Endometrium (tissue), 2 donors: ENCODE measurements around the gene SEC22A.

Experiments
- FAIRE-seq: peaks from 2 replicates; lab custom pipeline; 2012; peaks lifted over from hg19 to GRCh38; lab: Jason Lieb, UNC
- donor health status: control.
- donor health status: control.

Gene SEC22A

DNA sequence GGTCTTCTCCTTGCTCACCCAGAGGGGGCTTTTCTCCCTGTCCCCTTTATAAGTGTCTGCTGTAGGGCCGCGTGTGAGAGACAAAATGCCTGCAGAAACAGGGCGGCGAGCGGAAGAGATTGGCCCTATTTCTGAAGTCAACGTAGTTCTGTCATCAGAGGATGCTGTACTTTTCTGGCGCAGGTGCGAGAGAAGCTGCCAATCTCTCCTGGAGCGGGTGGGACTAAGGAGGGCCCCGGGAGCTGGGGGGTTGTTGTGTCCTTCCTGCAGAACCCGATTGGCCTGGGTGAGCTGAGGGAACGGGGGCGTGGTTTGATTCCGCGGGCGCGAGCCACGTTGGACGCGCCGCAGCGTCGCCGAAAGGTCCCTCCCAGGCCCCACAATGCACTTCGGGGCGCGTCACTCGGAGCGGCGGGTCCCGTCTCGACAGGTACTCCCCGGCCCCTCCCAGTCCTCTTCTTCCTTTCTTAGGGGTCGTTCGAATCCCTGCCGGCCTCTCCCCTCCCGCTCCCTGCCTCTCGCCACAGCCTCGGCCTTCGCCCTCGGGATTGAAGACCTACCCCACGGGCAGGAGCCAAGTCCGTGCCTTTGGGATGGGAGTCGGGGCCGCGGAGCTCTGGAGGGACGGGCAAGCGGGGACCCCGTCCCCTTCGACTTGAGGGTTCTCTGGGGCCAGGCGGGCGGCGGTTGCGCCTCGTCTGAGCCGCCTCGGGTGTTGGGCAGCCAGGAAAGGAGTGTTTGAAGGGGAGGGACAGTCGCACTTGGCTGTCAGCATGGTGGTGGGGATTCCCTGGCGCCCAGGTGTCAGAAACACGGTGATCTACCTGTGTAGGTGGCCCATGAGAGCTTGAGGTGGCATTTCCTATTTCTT, at the start of gene SEC22A:
Gene SEC22A, plus strand, starts transcription at position 387 of the 871 bp plus-strand sequence. CDS start 7,275 bp downstream, outside the sequence.
- FAIRE-seq: peak; percentile 92

DNA sequence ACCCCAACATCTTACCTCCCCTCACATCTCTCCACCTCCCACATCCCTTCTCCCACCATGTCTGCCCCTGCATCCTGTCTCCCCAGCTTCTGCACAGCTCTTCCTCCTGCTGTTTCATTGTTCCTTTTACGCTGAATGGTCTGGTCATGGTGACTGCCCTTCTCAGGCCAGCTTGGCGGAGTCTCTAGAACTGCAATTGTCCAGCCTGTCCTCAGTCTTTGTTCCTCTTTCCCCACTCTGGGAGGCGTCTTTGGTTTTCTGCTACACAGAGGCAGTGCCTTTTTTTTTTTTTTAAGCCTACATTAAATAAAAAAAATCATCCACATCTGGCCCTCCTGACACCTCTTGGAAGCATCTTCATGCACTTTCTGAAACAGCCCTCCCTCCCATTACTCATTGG, 49.1 kb upstream of the SEC22A start:
- no peak for FAIRE-seq

DNA sequence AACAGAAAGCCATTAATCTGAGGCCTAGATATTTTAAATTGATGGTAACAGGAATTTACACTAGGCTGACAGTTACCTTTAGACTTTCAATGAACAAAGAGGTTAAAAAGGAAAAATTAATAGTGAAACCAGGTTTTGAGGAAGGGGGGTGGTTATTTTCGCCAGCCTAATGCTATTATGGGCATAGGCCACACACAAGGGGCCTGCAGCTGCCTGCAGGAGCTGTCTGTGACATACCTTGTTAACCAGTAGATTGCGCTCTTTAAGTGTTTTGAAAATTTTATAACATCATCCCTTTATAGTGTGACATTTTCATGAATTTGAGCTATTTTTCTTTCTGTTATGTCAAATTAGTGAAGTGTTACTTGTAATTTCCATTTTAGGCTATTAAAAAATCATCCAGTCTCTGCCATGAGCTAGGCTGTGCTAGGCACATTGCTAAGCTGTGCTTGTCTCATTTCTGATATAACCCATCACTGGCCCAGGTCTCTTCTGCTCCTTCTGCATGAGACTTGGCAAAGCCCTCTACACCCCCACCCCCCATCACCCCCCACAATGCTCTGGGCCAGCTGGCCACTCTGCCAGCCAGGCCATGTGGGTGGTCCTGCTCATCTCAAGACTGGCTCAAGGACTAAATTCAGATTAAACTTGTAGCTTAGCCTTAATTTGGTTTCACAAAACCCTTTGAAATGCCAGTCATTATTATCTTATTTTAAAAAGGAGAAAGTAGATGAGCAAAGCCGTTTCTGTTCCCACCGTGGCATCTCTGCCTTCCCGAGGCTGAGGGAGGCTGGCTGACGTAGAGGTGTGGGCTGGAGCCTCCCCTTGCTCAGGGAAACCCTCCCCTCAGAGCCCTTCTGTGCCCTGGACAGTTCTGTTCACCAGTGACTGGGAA, 48.4 kb upstream of the SEC22A start:
- FAIRE-seq: no peak

DNA sequence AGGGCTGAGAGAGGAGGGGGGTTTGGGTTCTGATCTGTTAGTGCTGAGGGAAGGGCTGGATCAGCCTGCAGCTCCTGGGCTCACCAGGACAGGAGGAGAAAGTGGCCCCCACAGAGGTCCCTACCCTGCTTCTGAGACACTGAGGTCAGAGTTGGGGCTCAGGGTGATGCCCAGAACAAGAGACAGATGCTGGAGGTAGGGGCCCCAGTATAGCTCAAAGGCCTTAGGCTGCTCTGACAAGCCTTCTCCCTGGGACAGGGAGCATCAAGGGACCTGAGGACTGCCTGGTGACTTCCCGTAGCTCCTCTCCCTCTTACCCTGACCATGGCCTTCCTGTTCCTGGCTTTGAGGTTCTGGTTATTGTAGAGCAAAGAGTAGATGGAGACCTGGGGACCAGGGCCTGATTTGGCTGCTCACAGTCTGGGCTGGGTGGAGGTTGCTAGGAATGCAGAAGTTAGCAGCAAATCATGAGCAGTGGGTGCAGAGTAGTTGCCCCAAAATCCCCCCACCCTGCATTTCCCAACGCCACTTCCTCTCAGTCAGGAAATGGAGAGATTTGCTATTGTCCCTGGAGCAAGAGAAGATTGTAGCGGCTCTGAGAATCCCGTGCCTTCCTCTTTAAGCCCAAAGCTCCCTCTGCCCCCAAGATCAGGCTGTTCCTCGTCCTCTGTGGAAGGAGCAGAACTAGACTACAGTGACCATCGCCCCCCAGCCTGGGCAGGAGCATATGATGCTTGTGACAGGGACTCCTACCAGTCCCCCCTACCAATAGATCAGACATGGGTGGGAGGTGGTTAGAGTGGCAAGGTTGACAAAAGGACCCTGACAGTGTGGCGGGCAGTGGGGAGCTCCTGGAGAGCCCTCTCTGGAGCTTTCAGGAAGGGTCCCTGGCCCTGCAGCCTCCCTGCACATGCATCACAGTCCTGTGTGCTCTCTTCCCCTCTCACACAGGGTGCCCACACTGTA, 47.4 kb upstream of the SEC22A start:
- no peak for FAIRE-seq

- no peak for FAIRE-seq
Measured at GRCh38 chr3:123155471-123156011, 46.2 kb upstream of the SEC22A start.

DNA sequence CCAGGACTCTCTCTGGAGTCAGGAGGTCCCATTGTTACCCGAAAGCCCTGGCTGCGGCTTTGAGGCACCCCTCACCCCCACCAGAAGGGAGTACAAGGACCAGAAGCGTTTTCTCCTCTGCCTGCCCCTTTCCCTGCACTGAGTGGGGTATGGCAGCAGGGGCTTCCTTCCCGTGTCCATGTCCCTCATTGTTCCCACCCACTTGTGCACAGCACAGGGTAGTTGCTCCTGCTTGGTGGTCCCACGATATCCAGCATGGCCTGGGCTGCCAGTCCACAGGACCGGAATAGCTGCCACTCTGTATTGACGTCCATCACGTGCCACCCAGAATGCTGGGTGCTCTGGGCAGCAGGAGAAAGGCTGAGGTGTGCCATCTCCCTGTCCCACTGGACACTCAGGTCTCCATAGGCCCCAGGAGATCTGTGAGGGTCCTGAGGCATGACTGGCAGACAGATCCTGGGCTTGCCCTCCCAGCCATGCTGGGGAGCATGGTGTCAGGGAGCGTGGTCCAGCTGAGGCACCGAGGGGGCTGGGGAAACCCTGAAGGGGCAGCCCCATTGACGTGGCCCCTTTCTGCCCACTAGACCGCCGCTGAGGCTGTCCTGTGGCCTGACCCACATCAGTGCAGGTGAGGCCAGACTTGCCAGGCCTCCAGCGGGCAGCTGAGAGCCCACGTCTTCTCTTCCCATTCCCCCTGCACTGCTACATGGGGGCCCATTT, 45.3 kb upstream of the SEC22A start:
- FAIRE-seq: no peak

DNA sequence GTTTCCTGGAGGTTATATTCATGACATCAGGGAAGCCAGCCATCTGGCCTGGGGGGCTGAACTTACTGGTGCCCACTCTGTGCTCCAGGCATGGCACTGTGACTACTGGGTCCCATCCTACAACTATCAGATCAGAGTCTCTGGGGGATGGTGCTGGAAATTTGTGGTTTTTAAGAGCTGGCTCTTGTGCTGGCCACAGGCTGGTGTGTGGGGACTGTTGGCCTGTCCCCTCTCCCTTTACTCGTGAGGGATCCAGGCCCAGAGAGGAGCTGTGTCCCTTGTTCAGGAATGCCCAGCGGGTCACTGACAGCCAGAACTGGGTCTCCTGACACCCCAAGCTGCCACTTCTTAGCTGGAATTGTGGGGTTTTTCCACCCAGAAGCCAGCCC, 44.5 kb upstream of the SEC22A start:
- FAIRE-seq: no peak

DNA sequence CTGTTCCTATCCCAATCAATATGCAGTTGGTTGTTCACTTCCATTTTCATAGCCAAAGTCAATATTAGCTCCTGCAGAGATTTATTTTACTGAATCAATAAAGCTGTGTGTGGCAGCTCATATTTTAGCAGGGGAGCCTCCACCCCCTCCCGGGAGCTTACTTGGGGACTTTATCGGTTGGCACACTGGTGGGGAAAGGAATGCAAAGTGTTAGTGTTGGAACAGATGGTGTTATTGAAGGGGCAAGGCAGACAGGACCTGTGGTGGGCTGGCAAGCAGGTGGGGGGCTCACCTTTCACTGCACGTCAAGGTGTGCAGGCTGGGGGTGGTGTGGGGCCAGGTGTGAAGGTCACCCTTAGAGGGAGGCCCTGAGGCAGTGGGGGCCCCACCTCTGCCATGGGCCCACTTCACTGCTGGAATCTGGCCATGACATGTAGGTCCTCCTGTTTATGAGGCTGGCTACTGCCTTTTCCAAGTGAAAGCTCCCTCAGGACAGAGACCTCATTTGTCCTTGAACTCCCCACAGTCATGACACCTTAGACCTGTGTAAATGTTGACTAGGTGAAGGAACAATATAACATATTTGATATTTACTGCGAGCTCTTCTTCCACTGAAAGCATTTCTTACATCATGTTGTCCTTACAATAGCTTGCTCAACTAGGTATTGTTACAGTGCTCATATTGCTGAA, 44.0 kb upstream of the SEC22A start:
- no peak for FAIRE-seq

DNA sequence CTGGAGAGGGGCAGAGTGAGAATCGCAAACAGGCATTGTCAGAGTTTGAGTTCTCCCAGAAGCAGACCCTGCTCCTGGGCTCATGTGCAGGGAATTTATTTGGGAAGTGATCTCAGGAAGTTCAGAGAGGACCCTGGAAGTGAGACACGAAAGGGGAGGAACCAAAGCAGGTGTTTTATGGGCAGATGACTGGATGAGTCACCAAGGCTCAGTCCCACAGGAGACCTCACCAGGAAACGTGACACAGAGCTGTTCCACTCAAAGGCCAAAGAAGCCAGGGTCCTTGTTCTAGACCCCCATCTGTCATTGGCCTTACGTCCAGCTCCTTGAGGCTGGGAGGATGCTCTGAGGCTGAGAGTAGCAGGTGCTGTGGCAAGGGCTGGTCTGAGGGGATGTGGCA, 43.4 kb upstream of the SEC22A start:
- FAIRE-seq: no peak

- no peak for FAIRE-seq
Measured at GRCh38 chr3:123158899-123159390, 42.8 kb upstream of the SEC22A start.

DNA sequence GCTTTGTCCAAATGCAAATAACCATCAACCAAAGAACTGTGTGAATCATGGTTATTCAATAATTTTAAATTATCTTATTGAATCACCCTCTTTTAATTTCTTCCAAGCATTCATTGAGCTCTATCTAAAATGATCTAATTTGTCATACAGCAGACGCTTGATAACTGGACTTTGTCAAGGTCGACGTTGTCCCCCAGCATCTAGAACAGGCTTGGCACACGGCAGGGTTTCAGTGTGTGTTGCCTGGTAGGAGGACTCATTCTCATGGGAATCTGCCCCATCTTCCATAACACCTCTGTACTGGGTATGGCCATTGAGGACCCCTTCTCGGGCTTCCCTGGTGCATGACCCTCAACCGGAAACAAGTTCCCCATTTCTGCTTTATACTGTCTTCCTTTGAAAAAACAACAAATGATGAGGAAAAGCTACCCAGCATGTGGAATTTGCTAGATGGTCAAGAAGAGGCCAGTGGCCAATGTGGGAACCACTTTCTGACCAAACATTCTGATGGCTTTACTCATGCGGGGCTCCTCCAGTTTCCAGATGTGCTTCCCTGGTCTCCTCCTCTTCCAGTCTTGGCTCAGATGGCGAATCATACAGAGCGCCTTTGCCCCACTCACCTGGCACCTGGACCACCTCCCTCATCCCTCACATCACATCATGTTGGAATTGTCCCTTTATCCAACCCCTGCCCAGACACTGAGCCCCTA, 41.7 kb upstream of the SEC22A start:
- no peak for FAIRE-seq

DNA sequence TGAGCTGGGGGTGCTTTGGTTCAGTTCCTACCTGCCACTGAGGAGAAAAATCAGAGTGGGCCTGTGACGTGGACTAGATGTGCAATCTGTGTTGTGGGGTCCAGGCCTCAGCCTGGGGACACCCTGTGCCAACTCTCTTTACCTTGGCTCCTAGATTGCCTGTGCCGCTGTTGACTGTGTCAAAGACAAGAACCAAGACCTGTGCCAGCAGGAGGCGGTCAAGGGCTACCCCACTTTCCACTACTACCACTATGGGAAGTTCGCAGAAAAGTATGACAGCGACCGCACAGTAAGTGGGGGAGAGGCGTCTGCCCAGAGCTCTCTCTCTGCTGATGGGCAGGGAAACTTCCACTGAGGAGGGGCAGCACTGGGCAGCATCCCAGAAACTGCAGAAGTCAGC, 40.6 kb upstream of the SEC22A start:
- FAIRE-seq: no peak

DNA sequence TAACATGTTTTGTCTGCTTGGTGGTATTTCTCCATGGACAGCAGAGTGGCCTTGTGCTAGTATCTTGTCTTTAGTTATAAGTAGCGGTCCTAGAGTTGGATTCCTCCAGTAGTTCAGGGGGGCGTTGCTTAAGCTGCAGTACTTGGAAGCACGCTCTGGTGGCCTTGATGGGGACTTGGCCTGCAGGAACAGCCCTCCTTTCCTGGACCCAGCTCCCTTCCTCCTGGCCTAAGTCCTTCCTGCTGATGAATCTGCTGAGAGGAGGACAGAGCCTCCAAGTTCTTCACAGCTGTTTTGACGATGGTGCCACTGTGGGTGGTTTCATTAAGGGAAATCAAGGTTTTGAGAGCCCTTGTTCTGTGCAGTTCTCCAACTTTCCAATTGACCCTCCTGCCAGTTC, 38.6 kb upstream of the SEC22A start:
- no peak for FAIRE-seq

- FAIRE-seq: no peak
Measured at GRCh38 chr3:123165163-123165562, 36.6 kb upstream of the SEC22A start.

GRCh38 chr3:123167686-123168085, 34.1 kb upstream of the SEC22A start:
- FAIRE-seq: no peak

GRCh38 chr3:123168122-123168521, 33.6 kb upstream of the SEC22A start:
- FAIRE-seq: no peak

- no peak for FAIRE-seq
Measured at GRCh38 chr3:123168605-123169004, 33.1 kb upstream of the SEC22A start.

DNA sequence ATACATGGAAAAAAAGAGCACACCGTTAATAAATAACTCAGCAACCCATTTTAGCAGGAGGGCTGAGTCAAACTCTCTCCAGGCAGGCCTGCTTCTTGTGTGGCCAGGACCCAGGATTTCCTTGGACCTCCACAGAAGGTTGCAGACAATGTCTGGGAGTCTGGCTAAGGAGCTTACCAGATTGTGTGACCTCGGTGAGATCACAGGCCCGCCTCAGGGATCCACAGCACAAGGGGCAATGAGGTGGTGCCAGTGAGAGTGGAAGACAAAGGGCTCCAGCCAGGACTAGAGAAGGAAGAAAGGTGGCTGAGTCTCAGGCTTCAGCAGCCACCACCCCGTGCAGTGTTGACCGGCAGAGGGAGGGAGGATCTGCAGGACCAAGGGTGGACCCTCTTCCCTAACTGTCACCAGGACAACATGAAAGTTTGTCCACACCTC, 32.2 kb upstream of the SEC22A start:
- FAIRE-seq: no peak

GRCh38 chr3:123169930-123170329, 31.8 kb upstream of the SEC22A start:
- FAIRE-seq: no peak
